HG03558 (cell line): Measurements from ENCODE around the gene TMEM150A.
A peak's percentile ranks its signal among the peaks of the same experiment; 100 is the strongest.
"Not testable (repeated sequence)": the region's sequence is repeated elsewhere in the genome, so short reads cannot be mapped to it uniquely, and the experiment has no call there.

Experiments used
- ATAC-seq: cut with Tn5 transposase; IDR thresholded peaks from one replicate; pipeline ENCODE4 v1.9.1; 2021; ENCODE audit warnings: moderate number of reproducible peaks; ENCODE audit not compliant: unreplicated experiment; ENCODE audit errors: extremely low read depth

Gene TMEM150A

GRCh38 chr2:85602476-85603234 lies at the start of gene TMEM150A:
TSS of gene TMEM150A (minus strand) at chr2:85602698. CDS start at chr2:85601948, 750 bp downstream.
- peak; percentile 87 for ATAC-seq

GRCh38 chr2:85652056-85652455 lies 49.6 kb upstream of the TMEM150A start:
- no peak for ATAC-seq

GRCh38 chr2:85651097-85651496 lies 48.6 kb upstream of the TMEM150A start:
- ATAC-seq: no peak

- ATAC-seq: no peak
Observed at GRCh38 chr2:85650456-85650855, 48.0 kb upstream of the TMEM150A start.

GRCh38 chr2:85649201-85650190 lies 47.0 kb upstream of the TMEM150A start:
- no peak for ATAC-seq

- ATAC-seq: no peak
Observed at GRCh38 chr2:85648619-85649018, 46.1 kb upstream of the TMEM150A start.

- ATAC-seq: no peak
Observed at GRCh38 chr2:85647823-85648526, 45.5 kb upstream of the TMEM150A start.

- ATAC-seq: no peak
Observed at GRCh38 chr2:85646166-85646565, 43.7 kb upstream of the TMEM150A start.

- no peak for ATAC-seq
Observed at GRCh38 chr2:85644909-85645308, 42.4 kb upstream of the TMEM150A start.

- no peak for ATAC-seq
Observed at GRCh38 chr2:85642725-85643124, 40.2 kb upstream of the TMEM150A start.

- no peak for ATAC-seq
Observed at GRCh38 chr2:85635636-85636035, 33.1 kb upstream of the TMEM150A start.

GRCh38 chr2:85635011-85635410 lies 32.5 kb upstream of the TMEM150A start:
- no peak for ATAC-seq

- ATAC-seq: no peak
Observed at GRCh38 chr2:85631316-85631715, 28.8 kb upstream of the TMEM150A start.

GRCh38 chr2:85628658-85629057 lies 26.2 kb upstream of the TMEM150A start:
- ATAC-seq: peak; percentile 52

- ATAC-seq: no peak
Observed at GRCh38 chr2:85623991-85624390, 21.5 kb upstream of the TMEM150A start.

GRCh38 chr2:85621338-85621737 lies 18.8 kb upstream of the TMEM150A start:
- ATAC-seq: no peak

- ATAC-seq: no peak
Observed at GRCh38 chr2:85619617-85620016, 17.1 kb upstream of the TMEM150A start.

- not testable (repeated sequence) for ATAC-seq
Observed at GRCh38 chr2:85617723-85618122, 15.2 kb upstream of the TMEM150A start.

GRCh38 chr2:85615413-85615728 lies 12.9 kb upstream of the TMEM150A start:
- no peak for ATAC-seq

- ATAC-seq: not testable (repeated sequence)
Observed at GRCh38 chr2:85614757-85615156, 12.3 kb upstream of the TMEM150A start.
